PC-9 (cell line): Measurements from ENCODE around the gene NAT8. TPM values are rescaled to one million over a fixed set of nuclear protein-coding genes. Genes with fewer than 3 reads are reported as not detected.
A peak's percentile ranks its signal among the peaks of the same experiment; 100 is the strongest.
"Not testable (repeated sequence)": the region's sequence is repeated elsewhere in the genome, so short reads cannot be mapped to it uniquely, and the experiment has no call there.

Source experiments
- Bru-seq: library from RNA; stranded (reverse); fragments of 400-500 nt; gene quantifications from one replicate; lab custom pipeline; 2021; lab: Mats Ljungman, UMichigan
- BruChase-seq, 2 experiments: library from RNA; stranded (reverse); fragments of 400-500 nt; gene quantifications; one replicate each; lab custom pipeline; 2021; lab: Mats Ljungman, UMichigan
- BruUV-seq: library from RNA; stranded (reverse); fragments of 400-500 nt; replicated peaks from 2 replicates; lab custom pipeline; 2021; lab: Mats Ljungman, UMichigan
- CTCF ChIA-PET: fragments of 300-600 bp; sonication (Branson Sonifier 250); formaldehyde crosslinking; loops from one replicate; lab custom pipeline; 2022; ENCODE audit warnings: antibody characterized with exemption; lab: Charles Lee
- POLR2A ChIA-PET: fragments of 300-600 bp; sonication (Branson Sonifier 250); formaldehyde crosslinking; loops from one replicate; lab custom pipeline; 2022; ENCODE audit warnings: antibody characterized with exemption; ENCODE audit not compliant: unreplicated experiment; lab: Charles Lee
- DNase-seq, 2 experiments: peaks; one replicate each; pipeline versions ENCODE4 v3.0.0 to v3.0.0-alpha.2; 2015 to 2022; ENCODE audit warnings: mixed read lengths in 1 of 2
- H2AFZ ChIP-seq: fragments of 200-600 bp; sonication (generic); 2 replicates; pipeline ENCODE4 v1.8.1; 2017; ENCODE audit warnings: antibody characterized with exemption
- H3F3A ChIP-seq: fragments of 200-600 bp; sonication (generic); 2 replicates; pipeline ENCODE4 v1.8.1; 2017; ENCODE audit warnings: antibody characterized with exemption, mild to moderate bottlenecking, low read depth; ENCODE audit not compliant: insufficient read depth
- H3K27ac ChIP-seq: fragments of 200-600 bp; sonication (generic); 2 replicates; pipeline ENCODE4 v1.6.1; 2016; ENCODE audit warnings: mixed run types
- H3K27me3 ChIP-seq: fragments of 200-600 bp; sonication (generic); 2 replicates; pipeline ENCODE4 v1.6.1; 2016; ENCODE audit warnings: low read depth, mixed run types; ENCODE audit not compliant: insufficient read depth
- H3K36me3 ChIP-seq: fragments of 200-600 bp; sonication (generic); 2 replicates; pipeline ENCODE4 v1.6.1; 2016; ENCODE audit warnings: low read depth, mixed run types
- H3K4me1 ChIP-seq: fragments of 200-600 bp; sonication (generic); replicated peaks from 2 replicates; pipeline ENCODE4 v1.6.1; 2016; ENCODE audit warnings: mixed run types; ENCODE audit not compliant: insufficient read depth
- H3K4me2 ChIP-seq: fragments of 200-600 bp; sonication (generic); 2 replicates; pipeline ENCODE4 v1.6.1; 2017; ENCODE audit warnings: mixed run types
- H3K4me3 ChIP-seq: fragments of 200-600 bp; sonication (generic); 2 replicates; pipeline ENCODE4 v1.6.1; 2016; ENCODE audit warnings: mixed run types
- H3K79me2 ChIP-seq: fragments of 200-600 bp; sonication (generic); 2 replicates; pipeline ENCODE4 v1.6.1; 2017; ENCODE audit warnings: low read depth, mixed run types
- H3K9me2 ChIP-seq: fragments of 200-600 bp; sonication (generic); 2 replicates; pipeline ENCODE4 v1.8.1; 2017; ENCODE audit warnings: mild to moderate bottlenecking; ENCODE audit not compliant: insufficient read depth
- H3K9me3 ChIP-seq: fragments of 200-600 bp; sonication (generic); 2 replicates; pipeline ENCODE4 v1.8.1; 2016; ENCODE audit warnings: low read depth; ENCODE audit not compliant: insufficient read depth
- H4K20me1 ChIP-seq: fragments of 200-600 bp; sonication (generic); 2 replicates; pipeline ENCODE4 v1.8.1; 2017; ENCODE audit not compliant: insufficient read depth
- CTCF ChIP-seq: fragments of 200-600 bp; sonication (generic); conservative IDR thresholded peaks from 2 replicates; pipeline ENCODE4 v1.6.1; 2017; ENCODE audit warnings: mixed run types, antibody characterized with exemption, mild to moderate bottlenecking, moderate library complexity
- EZH2 ChIP-seq: fragments of 200-600 bp; sonication (generic); IDR thresholded peaks from 2 replicates; pipeline ENCODE4 v1.8.0; 2017; ENCODE audit warnings: antibody characterized with exemption, low read depth
- intact Hi-C: fragments of 100-400 bp; cut with micrococcal nuclease; formaldehyde crosslinking; loops from one replicate; pipeline ENCODE4 v1.10.0; 2022; ENCODE audit not compliant: unreplicated experiment
- long read RNA-seq: library from polyadenylated mRNA; stranded (forward); transcript quantifications from one replicate; pipeline ENCODE4 v2.0.0, GENCODE V29; 2022
- total RNA-seq: library from RNA; stranded (reverse); gene quantifications from 2 replicates; pipeline ENCODE4 v1.2.3, GENCODE V29; 2021

NAT8 gene
- total RNA-seq, result not detected in 2 replicates
- Bru-seq, nascent RNA, result not detected
- not detected for BruChase-seq, experiment 1, labeled RNA remaining after a 2-hour chase
- not detected for BruChase-seq, experiment 2, labeled RNA remaining after a 6-hour chase
- long read RNA-seq, result 0 reads

GRCh38 chr2:73642338-73643018 lies at the start of gene NAT8:
Gene NAT8 (minus strand): TSS chr2:73642422. CDS start chr2:73641628, 794 bp downstream.
- H4K20me1 ChIP-seq, result no peaks in the 10 kb centered on the region
- peaks cover 21% of the 10 kb centered on the region for H3K27me3 ChIP-seq
- no TSS peak for BruUV-seq
- no peak within 1 kb of the TSS for H3K27ac ChIP-seq
- no peak for TF ChIP-seq CTCF
- no peak for TF ChIP-seq EZH2
- H3K36me3 ChIP-seq, result no peaks in the 10 kb centered on the region
- intact Hi-C loops, result no loop called here
- no peaks in the 10 kb centered on the region for H3K79me2 ChIP-seq
- H3F3A ChIP-seq, result no peaks in the 10 kb centered on the region
- ChIA-PET POLR2A (no interaction called here), CTCF (no interaction called here)
- H3K4me3 ChIP-seq, result no peak within 1 kb of the TSS
- no peak within 1 kb of the TSS for H2AFZ ChIP-seq
- H3K9me3 ChIP-seq, result no peaks in the 10 kb centered on the region
- H3K4me2 ChIP-seq, result no peak within 1 kb of the TSS
- H3K4me1 ChIP-seq, result no peaks in the 10 kb centered on the region
- H3K9me2 ChIP-seq, result no peaks in the 10 kb centered on the region
- no peak for DNase-seq

GRCh38 chr2:73690372-73691088 lies 48.3 kb upstream of the NAT8 start:
- H3K4me2 ChIP-seq, H3K27me3 ChIP-seq, intact Hi-C loops, H3K79me2 ChIP-seq, H3K36me3 ChIP-seq, H2AFZ ChIP-seq, H4K20me1 ChIP-seq, H3K4me3 ChIP-seq, H3K9me3 ChIP-seq, H3K27ac ChIP-seq, H3K9me2 ChIP-seq, H3K4me1 ChIP-seq, POLR2A ChIA-PET, CTCF ChIA-PET, BruUV-seq, H3F3A ChIP-seq: not testable (repeated sequence)
- peak; percentile 62 for TF ChIP-seq CTCF
- DNase-seq, result peak in 1 of 2 experiments; percentile 22

- H3K27ac ChIP-seq, H3K9me3 ChIP-seq, H3K36me3 ChIP-seq, H3K4me1 ChIP-seq, BruUV-seq, H3F3A ChIP-seq, CTCF ChIA-PET, H4K20me1 ChIP-seq, POLR2A ChIA-PET, H2AFZ ChIP-seq, H3K4me2 ChIP-seq, H3K4me3 ChIP-seq, H3K9me2 ChIP-seq, H3K79me2 ChIP-seq, intact Hi-C loops, H3K27me3 ChIP-seq: not testable (repeated sequence)
- peak in 1 of 2 experiments; percentile 24 for DNase-seq
These were observed 46.3 kb upstream of the NAT8 start for GRCh38 chr2:73688494-73688893.
